Dendritic cell treated with granulocyte-macrophage colony-stimulating factor and Interleukin-4, amounts not matched to agents 40 ng/mL and 50 ng/mL, for 4 days (primary cell): ENCODE results near the gene CCS.
"Not testable (repeated sequence)": the region's sequence is repeated elsewhere in the genome, so short reads cannot be mapped to it uniquely, and the experiment has no call there.

ENCODE experiments used
- H3K27ac Mint-ChIP-seq: one replicate; pipeline ENCODE4 v1.8.0; 2022; ENCODE audit warnings: mild to moderate bottlenecking, mixed read lengths
- H3K27me3 Mint-ChIP-seq: one replicate; pipeline ENCODE4 v1.8.0; 2022; ENCODE audit warnings: mild to moderate bottlenecking, mixed read lengths
- H3K36me3 Mint-ChIP-seq: one replicate; pipeline ENCODE4 v1.8.0; 2022; ENCODE audit warnings: low read depth, mixed read lengths
- H3K4me1 Mint-ChIP-seq: one replicate; pipeline ENCODE4 v1.8.0; 2022; ENCODE audit warnings: low read depth, mixed read lengths
- H3K4me3 Mint-ChIP-seq: one replicate; pipeline ENCODE4 v1.8.0; 2022; ENCODE audit warnings: mild to moderate bottlenecking, moderate library complexity, mixed read lengths
- H3K9me3 Mint-ChIP-seq: one replicate; pipeline ENCODE4 v1.8.0; 2022; ENCODE audit warnings: mixed read lengths
- intact Hi-C: fragments of 100-400 bp; cut with micrococcal nuclease; formaldehyde crosslinking; loops from one replicate; pipeline ENCODE4 v1.15.0; 2022

Gene CCS

GRCh38 chr11:66592457-66593302 is at the start of gene CCS, which contains the start of gene CCDC87:
CCS (plus strand) TSS chr11:66593185; CDS start chr11:66593262, 77 bp downstream.
CCDC87 (minus strand) TSS chr11:66593063; CDS start chr11:66593015, 48 bp downstream.
- intact Hi-C loops, result loop anchor here (1.0 kb wide), 2 partner anchors 46 to 86 kb away; partner anchors contain the start of gene RBM4
- no peaks in the 10 kb centered on the region for H3K9me3 Mint-ChIP-seq
- peaks cover 32% of the 10 kb centered on the region for H3K4me1 Mint-ChIP-seq

GRCh38 chr11:66543263-66544107 is 49.5 kb upstream of the CCS start:
- H3K27me3 Mint-ChIP-seq, result peaks cover 21% of the 10 kb centered on the region
- H3K27ac Mint-ChIP-seq, result peak overlapping the region; percentile 76
- H3K4me3 Mint-ChIP-seq, result peak overlapping the region; percentile 18
- H3K9me3 Mint-ChIP-seq, result no peaks in the 10 kb centered on the region
- peaks cover 52% of the 10 kb centered on the region for H3K36me3 Mint-ChIP-seq
- H3K4me1 Mint-ChIP-seq, result peaks cover 41% of the 10 kb centered on the region
- intact Hi-C loops, result no loop called here

More at GRCh38 chr11:66592457-66593302, at the start of gene CCS, which contains the start of gene CCDC87:
- Mint-ChIP-seq H3K4me3 (peak within 1 kb of the TSS; percentile 98), H3K27ac (peak within 1 kb of the TSS; percentile 91), H3K27me3 (peaks cover 3% of the 10 kb centered on the region), H3K36me3 (peaks cover 14% of the 10 kb centered on the region)

GRCh38 chr11:66544952-66545351 is 48.0 kb upstream of the CCS start:
- Mint-ChIP-seq H3K36me3 (peaks cover 37% of the 10 kb centered on the region), H3K4me1 (peaks cover 41% of the 10 kb centered on the region), H3K4me3 (peak overlapping the region; percentile 79), H3K27me3 (peaks cover 33% of the 10 kb centered on the region), H3K27ac (peak overlapping the region; percentile 76)
- H3K9me3 Mint-ChIP-seq, intact Hi-C loops: not testable (repeated sequence)

- H3K4me3 Mint-ChIP-seq, result peak within 1 kb of the TSS; percentile 79
- peaks cover 41% of the 10 kb centered on the region for H3K4me1 Mint-ChIP-seq
- H3K36me3 Mint-ChIP-seq, result peaks cover 29% of the 10 kb centered on the region
- no peaks in the 10 kb centered on the region for H3K9me3 Mint-ChIP-seq
- H3K27me3 Mint-ChIP-seq, result peaks cover 35% of the 10 kb centered on the region
- peak within 1 kb of the TSS; percentile 76 for H3K27ac Mint-ChIP-seq
- intact Hi-C loops, result loop anchor here (1.0 kb wide), 1 partner anchor 132 kb away; no protein-coding TSS in a partner anchor
Measured at GRCh38 chr11:66545701-66546367, 47.2 kb upstream of the CCS start, which contains the start of gene ZDHHC24. ZDHHC24 (minus strand) TSS chr11:66546048; CDS start chr11:66546003, 45 bp downstream.

GRCh38 chr11:66546368-66546965 is 46.5 kb upstream of the CCS start, which contains the start of gene ACTN3:
ACTN3 (plus strand) TSS chr11:66546903; CDS start chr11:66546938, 35 bp downstream.
- no peaks in the 10 kb centered on the region for H3K9me3 Mint-ChIP-seq
- H3K4me3 Mint-ChIP-seq, result peak within 1 kb of the TSS; percentile 79
- H3K27me3 Mint-ChIP-seq, result peaks cover 35% of the 10 kb centered on the region
- intact Hi-C loops, result loop anchor here (1.0 kb wide), 1 partner anchor 132 kb away; no protein-coding TSS in a partner anchor
- H3K4me1 Mint-ChIP-seq, result peaks cover 38% of the 10 kb centered on the region
- H3K27ac Mint-ChIP-seq, result peak within 1 kb of the TSS; percentile 76
- H3K36me3 Mint-ChIP-seq, result peaks cover 22% of the 10 kb centered on the region

- intact Hi-C loops, result loop anchor here (1.0 kb wide), 1 partner anchor 131 kb away; no protein-coding TSS in a partner anchor
- no peak overlapping the region for H3K27ac Mint-ChIP-seq
Measured at GRCh38 chr11:66546966-66547661, 45.9 kb upstream of the CCS start.

GRCh38 chr11:66547662-66548009 is 45.3 kb upstream of the CCS start:
- H3K9me3 Mint-ChIP-seq, result no peaks in the 10 kb centered on the region
- H3K36me3 Mint-ChIP-seq, result peaks cover 11% of the 10 kb centered on the region
- peaks cover 35% of the 10 kb centered on the region for H3K27me3 Mint-ChIP-seq
- H3K4me1 Mint-ChIP-seq, result peaks cover 26% of the 10 kb centered on the region
- H3K4me3 Mint-ChIP-seq, result no peak overlapping the region
- intact Hi-C loops, result no loop called here
- H3K27ac Mint-ChIP-seq, result no peak overlapping the region

More at GRCh38 chr11:66546966-66547661, 45.9 kb upstream of the CCS start:
- Mint-ChIP-seq H3K36me3 (peaks cover 16% of the 10 kb centered on the region), H3K4me1 (peaks cover 31% of the 10 kb centered on the region), H3K4me3 (no peak overlapping the region), H3K27me3 (peaks cover 35% of the 10 kb centered on the region), H3K9me3 (no peaks in the 10 kb centered on the region)

- Mint-ChIP-seq H3K9me3 (no peaks in the 10 kb centered on the region), H3K36me3 (peaks cover 7% of the 10 kb centered on the region), H3K4me3 (no peak overlapping the region), H3K27ac (no peak overlapping the region), H3K4me1 (peaks cover 22% of the 10 kb centered on the region), H3K27me3 (peaks cover 35% of the 10 kb centered on the region)
- intact Hi-C loops, result no loop called here
Measured at GRCh38 chr11:66548041-66548440, 44.9 kb upstream of the CCS start.

GRCh38 chr11:66548774-66549630 is 44.0 kb upstream of the CCS start:
- intact Hi-C loops, result no loop called here

GRCh38 chr11:66549696-66550095 is 43.3 kb upstream of the CCS start:
- Mint-ChIP-seq H3K4me1 (peaks cover 6% of the 10 kb centered on the region), H3K27me3 (peaks cover 35% of the 10 kb centered on the region), H3K27ac (no peak overlapping the region), H3K9me3 (no peaks in the 10 kb centered on the region), H3K4me3 (no peak overlapping the region), H3K36me3 (no peaks in the 10 kb centered on the region)
- intact Hi-C loops, result no loop called here

More at GRCh38 chr11:66548774-66549630, 44.0 kb upstream of the CCS start:
- Mint-ChIP-seq H3K36me3 (no peaks in the 10 kb centered on the region), H3K4me1 (peaks cover 12% of the 10 kb centered on the region), H3K9me3 (no peaks in the 10 kb centered on the region), H3K27ac (no peak overlapping the region), H3K4me3 (no peak overlapping the region), H3K27me3 (peaks cover 35% of the 10 kb centered on the region)

- H3K9me3 Mint-ChIP-seq, result no peaks in the 10 kb centered on the region
- no peaks in the 10 kb centered on the region for H3K4me1 Mint-ChIP-seq
- no peak overlapping the region for H3K27ac Mint-ChIP-seq
- no peaks in the 10 kb centered on the region for H3K36me3 Mint-ChIP-seq
- peaks cover 40% of the 10 kb centered on the region for H3K27me3 Mint-ChIP-seq
- intact Hi-C loops, result no loop called here
- H3K4me3 Mint-ChIP-seq, result no peak overlapping the region
Measured at GRCh38 chr11:66550887-66551286, 42.1 kb upstream of the CCS start.

GRCh38 chr11:66554602-66555001 is 38.4 kb upstream of the CCS start:
- peaks cover 4% of the 10 kb centered on the region for H3K4me1 Mint-ChIP-seq
- H3K36me3 Mint-ChIP-seq, result no peaks in the 10 kb centered on the region
- H3K4me3 Mint-ChIP-seq, result no peak overlapping the region
- H3K27ac Mint-ChIP-seq, result no peak overlapping the region
- intact Hi-C loops, result no loop called here
- H3K9me3 Mint-ChIP-seq, result no peaks in the 10 kb centered on the region
- peaks cover 33% of the 10 kb centered on the region for H3K27me3 Mint-ChIP-seq
